Measurements from ENCODE around the gene CHST11. TPM values are rescaled to one million over a fixed set of nuclear protein-coding genes. Genes with fewer than 3 reads are reported as not detected.
A peak's percentile ranks its signal among the peaks of the same experiment; 100 is the strongest.
"Not testable (repeated sequence)": the region's sequence is repeated elsewhere in the genome, so short reads cannot be mapped to it uniquely, and the experiment has no call there.

Gene CHST11
- total RNA-seq, 1 donor from 2014 or later, result 6.0 TPM

- H3K27ac ChIP-seq (replicated peaks), result no peak overlapping the region
- intact Hi-C loops (cut with micrococcal nuclease), result no loop called here
- no peak for TF ChIP-seq CTCF (IDR thresholded peaks at IDR 0.05; ENCODE audit: borderline replicate concordance)
- DNase-seq, result no peak
- H3K36me3 ChIP-seq, result no peaks in the 10 kb centered on the region
- no peaks in the 10 kb centered on the region for H3K27me3 ChIP-seq (ENCODE audit: low read depth)
- H3K9me3 ChIP-seq (replicated peaks), result no peaks in the 10 kb centered on the region
- H3K4me3 ChIP-seq, result no peak overlapping the region
- H3K4me1 ChIP-seq, result peaks cover 17% of the 10 kb centered on the region
These were observed 152.7 kb downstream of the CHST11 start for GRCh38 chr12:104609445-104609844.

- Histone ChIP-seq H3K27ac (replicated peaks) (no peak overlapping the region), H3K27me3 (ENCODE audit: low read depth) (no peaks in the 10 kb centered on the region), H3K4me1 (peaks cover 14% of the 10 kb centered on the region), H3K4me3 (no peak overlapping the region), H3K36me3 (no peaks in the 10 kb centered on the region), H3K9me3 (replicated peaks) (no peaks in the 10 kb centered on the region)
- no peak for DNase-seq
- TF ChIP-seq CTCF (IDR thresholded peaks at IDR 0.05; ENCODE audit: borderline replicate concordance), result no peak
- intact Hi-C loops (cut with micrococcal nuclease), result no loop called here
These were observed 153.9 kb downstream of the CHST11 start for GRCh38 chr12:104610513-104611235.

GRCh38 chr12:104611671-104612070 lies 154.9 kb downstream of the CHST11 start:
- no peak for DNase-seq
- Histone ChIP-seq H3K9me3 (replicated peaks) (no peaks in the 10 kb centered on the region), H3K36me3 (no peaks in the 10 kb centered on the region), H3K4me3 (no peak overlapping the region), H3K27me3 (ENCODE audit: low read depth) (no peaks in the 10 kb centered on the region), H3K4me1 (peaks cover 16% of the 10 kb centered on the region), H3K27ac (replicated peaks) (no peak overlapping the region)
- TF ChIP-seq CTCF (IDR thresholded peaks at IDR 0.05; ENCODE audit: borderline replicate concordance), result no peak
- intact Hi-C loops (cut with micrococcal nuclease), result no loop called here

- H3K4me1 ChIP-seq, result peaks cover 16% of the 10 kb centered on the region
- H3K36me3 ChIP-seq; H3K27me3 ChIP-seq (ENCODE audit: low read depth); H3K27ac ChIP-seq (replicated peaks); DNase-seq; H3K9me3 ChIP-seq (replicated peaks); intact Hi-C loops (cut with micrococcal nuclease); H3K4me3 ChIP-seq: not testable (repeated sequence)
These were observed 156.6 kb downstream of the CHST11 start for GRCh38 chr12:104613372-104613771.

GRCh38 chr12:104615048-104615561 lies 158.4 kb downstream of the CHST11 start:
- Histone ChIP-seq H3K27me3 (ENCODE audit: low read depth) (no peaks in the 10 kb centered on the region), H3K9me3 (replicated peaks) (no peaks in the 10 kb centered on the region), H3K4me1 (peaks cover 24% of the 10 kb centered on the region), H3K36me3 (no peaks in the 10 kb centered on the region), H3K27ac (replicated peaks) (peak overlapping the region; percentile 47), H3K4me3 (no peak overlapping the region)
- no peak for TF ChIP-seq CTCF (IDR thresholded peaks at IDR 0.05; ENCODE audit: borderline replicate concordance)
- intact Hi-C loops (cut with micrococcal nuclease), result no loop called here
- DNase-seq, result peak; percentile 53

GRCh38 chr12:104618691-104619090 lies 161.9 kb downstream of the CHST11 start:
- Histone ChIP-seq H3K27me3 (ENCODE audit: low read depth) (no peaks in the 10 kb centered on the region), H3K36me3 (no peaks in the 10 kb centered on the region), H3K27ac (replicated peaks) (no peak overlapping the region), H3K4me3 (no peak overlapping the region), H3K4me1 (peaks cover 33% of the 10 kb centered on the region), H3K9me3 (replicated peaks) (no peaks in the 10 kb centered on the region)
- no peak for TF ChIP-seq CTCF (IDR thresholded peaks at IDR 0.05; ENCODE audit: borderline replicate concordance)
- no peak for DNase-seq
- intact Hi-C loops (cut with micrococcal nuclease), result no loop called here

All from left ventricle myocardium inferior (tissue), 1 donor.